ENCODE results near the gene STIMATE. TPM values are rescaled to one million over a fixed set of nuclear protein-coding genes. Genes with fewer than 3 reads are reported as not detected.

The STIMATE gene
- polyA plus RNA-seq, 1 of the 3 experiments (the other 2 are of a cell fraction), result 9.3 TPM

DNA sequence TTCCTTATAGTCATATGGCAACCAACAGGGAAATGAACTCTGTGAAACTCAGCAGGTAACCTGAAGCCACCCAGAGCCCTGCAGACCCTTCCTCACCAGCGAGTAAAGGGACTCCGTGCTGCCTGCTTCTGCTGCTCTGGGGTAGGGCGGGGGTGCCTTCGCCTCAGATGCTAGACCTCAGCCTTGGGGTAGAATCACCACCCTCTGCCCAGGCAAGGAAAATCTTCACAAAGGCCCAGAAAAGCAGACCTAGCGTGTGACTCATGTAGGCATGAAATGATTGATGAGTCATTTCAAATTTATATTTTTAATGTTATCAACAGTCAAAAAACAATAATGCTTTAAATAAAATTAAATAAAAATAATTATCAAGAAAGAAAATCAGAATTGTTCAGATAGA lies 6.6 kb downstream of the STIMATE start:
- Histone ChIP-seq H3K36me3 (replicated peaks in 1 of 2; ENCODE audit: control insufficient read depth in 1 of 2, insufficient read depth in 2 of 2, low read length in 1 of 2) (peaks cover 0 to 7% of the 10 kb centered on the region in 2 experiments), H4K20me1 (ENCODE audit: insufficient read depth) (no peaks in the 10 kb centered on the region), H3K4me3 (ENCODE audit: low read depth in 2 of 2, low read length in 1 of 2) (no peak overlapping the region), H3K27ac (ENCODE audit: low read depth in 2 of 2, low read length in 1 of 2) (peak overlapping the region in 1 of 2 experiments; percentile 15; a peak in 2 of 4 replicates), H3K27me3 (ENCODE audit: insufficient read depth) (no peaks in the 10 kb centered on the region), H3K4me2 (no peak overlapping the region), H3K9me3 (no peaks in the 10 kb centered on the region), H3F3A (replicated peaks; ENCODE audit: insufficient read depth) (no peaks in the 10 kb centered on the region), H2AFZ (ENCODE audit: low read depth) (no peak overlapping the region), H3K9me2 (no peaks in the 10 kb centered on the region), H3K4me1 (ENCODE audit: control insufficient read depth in 1 of 2, insufficient read depth in 2 of 2, low read depth in 1 of 2, low read length in 1 of 2) (peaks cover 0 to 37% of the 10 kb centered on the region in 2 experiments; a peak in 2 of 4 replicates), H3K79me2 (ENCODE audit: insufficient read depth) (peaks cover 14% of the 10 kb centered on the region; the same call in 1 of the 2 replicates), H3K9ac (no peak overlapping the region)
- ChIA-PET POLR2A (no interaction called here), CTCF (interaction anchor here (0.6 kb wide), 1 partner anchor 39 kb away, joined by 4 read pairs; no protein-coding TSS in a partner anchor)
- DNase-seq, result no peak
- TF ChIP-seq JUND (IDR thresholded peaks at IDR 0.05), result no peak
- TF ChIP-seq NFIC (IDR thresholded peaks at IDR 0.05; ENCODE audit: borderline replicate concordance), result no peak
- no peak for TF ChIP-seq CTCF (IDR thresholded peaks at IDR 0.05)
- no peak for TF ChIP-seq USF1 (IDR thresholded peaks at IDR 0.05; ENCODE audit: borderline replicate concordance, low read depth)
- TF ChIP-seq IRF3 (IDR thresholded peaks at IDR 0.05; ENCODE audit: low read depth, low read length), result no peak
- TF ChIP-seq RCOR1 (IDR thresholded peaks at IDR 0.05; ENCODE audit: low read length), result no peak
- no peak for TF ChIP-seq GATA2 (CRISPR knock-in tag; IDR thresholded peaks at IDR 0.05)
- no peak for TF ChIP-seq EZH2phosphoT487 (IDR thresholded peaks at IDR 0.05; ENCODE audit: borderline replicate concordance, low read depth)
- TF ChIP-seq YY1 (IDR thresholded peaks at IDR 0.05; ENCODE audit: low read depth), result no peak
- no peak for TF ChIP-seq MEF2A (IDR thresholded peaks at IDR 0.05; ENCODE audit: borderline replicate concordance, low read depth)
- 88% methylated on average over 4 of the region's 5 CpGs for WGBS (ENCODE audit: low lambda C conversion rate)

DNA sequence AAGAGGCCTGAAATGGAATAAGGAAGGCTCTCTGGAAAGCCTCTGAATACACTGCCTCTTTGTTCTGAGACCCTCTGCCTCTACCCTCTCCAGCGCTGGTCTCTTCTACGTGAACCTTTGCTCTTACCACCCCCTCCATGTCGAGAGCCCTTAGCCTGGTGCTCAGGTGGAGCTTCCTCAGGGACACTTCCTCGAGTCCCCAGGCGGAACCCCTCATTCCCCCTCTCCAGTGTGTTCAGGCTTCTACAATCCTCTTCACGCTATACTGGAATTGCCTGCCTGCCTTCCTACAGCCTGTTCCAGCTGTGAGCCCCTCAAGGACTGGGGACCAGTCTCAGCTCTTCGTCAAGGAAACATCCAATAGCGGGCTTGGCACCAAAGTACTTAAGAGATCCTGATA lies 7.4 kb downstream of the STIMATE start:
- H3K9ac ChIP-seq, result no peak overlapping the region
- H3K27me3 ChIP-seq (ENCODE audit: insufficient read depth), result no peaks in the 10 kb centered on the region
- H3K4me2 ChIP-seq, result no peak overlapping the region
- no peak overlapping the region for H2AFZ ChIP-seq (ENCODE audit: low read depth)
- ChIA-PET POLR2A (no interaction called here), CTCF (interaction anchor here (0.6 to 1.3 kb wide), 2 partner anchors 40 to 41 kb away, joined by 3 to 4 read pairs; no protein-coding TSS in a partner anchor)
- H3K9me3 ChIP-seq, result no peaks in the 10 kb centered on the region
- peaks cover 9% of the 10 kb centered on the region; the same call in 1 of the 2 replicates for H3K79me2 ChIP-seq (ENCODE audit: insufficient read depth)
- no peak overlapping the region for H3K27ac ChIP-seq (ENCODE audit: low read depth in 2 of 2, low read length in 1 of 2)
- 96% methylated on average over 8 of the region's 8 CpGs for WGBS (ENCODE audit: low lambda C conversion rate)
- no peak for DNase-seq
- peaks cover 6 to 9% of the 10 kb centered on the region in 2 experiments for H3K36me3 ChIP-seq (replicated peaks in 1 of 2; ENCODE audit: control insufficient read depth in 1 of 2, insufficient read depth in 2 of 2, low read length in 1 of 2)
- peaks cover 0 to 34% of the 10 kb centered on the region in 2 experiments; a peak in 2 of 4 replicates for H3K4me1 ChIP-seq (ENCODE audit: control insufficient read depth in 1 of 2, insufficient read depth in 2 of 2, low read depth in 1 of 2, low read length in 1 of 2)
- H4K20me1 ChIP-seq (ENCODE audit: insufficient read depth), result no peaks in the 10 kb centered on the region
- no peaks in the 10 kb centered on the region for H3F3A ChIP-seq (replicated peaks; ENCODE audit: insufficient read depth)
- no peak overlapping the region for H3K4me3 ChIP-seq (ENCODE audit: low read depth in 2 of 2, low read length in 1 of 2)
- H3K9me2 ChIP-seq, result no peaks in the 10 kb centered on the region
- TF ChIP-seq USF1 (IDR thresholded peaks at IDR 0.05; ENCODE audit: borderline replicate concordance, low read depth) (no peak), FOXM1 (IDR thresholded peaks at IDR 0.05; ENCODE audit: low read depth) (no peak), SIN3A (IDR thresholded peaks at IDR 0.05; ENCODE audit: borderline replicate concordance, low read depth, low read length) (no peak), SMC3 (IDR thresholded peaks at IDR 0.05; ENCODE audit: low read depth, low read length) (no peak), FOSL2 (IDR thresholded peaks at IDR 0.05; ENCODE audit: borderline replicate concordance, low read depth) (no peak), MXI1 (IDR thresholded peaks at IDR 0.05; ENCODE audit: low read depth, low read length) (no peak), MEF2A (IDR thresholded peaks at IDR 0.05; ENCODE audit: borderline replicate concordance, low read depth) (no peak), TAF1 (IDR thresholded peaks at IDR 0.05; ENCODE audit: borderline replicate concordance, low read depth, low read length) (no peak), IRF3 (IDR thresholded peaks at IDR 0.05; ENCODE audit: low read depth, low read length) (no peak), ELF1 (IDR thresholded peaks at IDR 0.05) (no peak), RFX5 (IDR thresholded peaks at IDR 0.05; ENCODE audit: low read length) (no peak), ZBTB33 (IDR thresholded peaks at IDR 0.05; ENCODE audit: borderline replicate concordance, low read depth) (no peak)
